Loucy (cell line): ENCODE results near the gene KCTD13.

Source experiments
- H2AFZ ChIP-seq: fragments of 200-600 bp; sonication (generic); 2 replicates; pipeline ENCODE4 v1.6.0; 2016; ENCODE audit warnings: antibody characterized with exemption, mild to moderate bottlenecking, low read length, moderate library complexity
- H3F3A ChIP-seq: fragments of 200-600 bp; 2 replicates; pipeline ENCODE4 v1.6.0; 2016; ENCODE audit warnings: antibody characterized with exemption, low read depth, mild to moderate bottlenecking
- H3K27me3 ChIP-seq: fragments of 200-600 bp; sonication (generic); 2 replicates; pipeline ENCODE4 v1.6.1; 2014; ENCODE audit warnings: low read length, mild to moderate bottlenecking; ENCODE audit not compliant: insufficient read depth, poor library complexity, severe bottlenecking
- H3K36me3 ChIP-seq: fragments of 200-600 bp; sonication (generic); 2 replicates; pipeline ENCODE4 v1.6.1; 2016; ENCODE audit warnings: low read length; ENCODE audit not compliant: insufficient read depth
- H3K4me1 ChIP-seq: fragments of 200-600 bp; sonication (generic); 2 replicates; pipeline ENCODE4 v1.5.1; 2014; ENCODE audit warnings: low read length, mild to moderate bottlenecking; ENCODE audit not compliant: insufficient read depth, poor library complexity, severe bottlenecking
- H3K4me2 ChIP-seq: fragments of 200-600 bp; sonication (generic); 2 replicates; pipeline ENCODE4 v1.6.0; 2014; ENCODE audit warnings: antibody characterized with exemption, low read length, low read depth, mild to moderate bottlenecking; ENCODE audit not compliant: poor library complexity, severe bottlenecking
- H3K4me3 ChIP-seq: fragments of 200-600 bp; sonication (generic); 2 replicates; pipeline ENCODE4 v1.5.1; 2014; ENCODE audit warnings: low read length, mild to moderate bottlenecking, mixed read lengths; ENCODE audit not compliant: poor library complexity, severe bottlenecking
- H3K79me2 ChIP-seq: fragments of 200-600 bp; sonication (generic); 2 replicates; pipeline ENCODE4 v1.6.1; 2014; ENCODE audit warnings: low read length; ENCODE audit not compliant: insufficient read depth
- H3K9ac ChIP-seq: fragments of 200-600 bp; sonication (generic); 2 replicates; pipeline ENCODE4 v1.6.0; 2014; ENCODE audit warnings: mild to moderate bottlenecking, low read depth, low read length, moderate library complexity; ENCODE audit not compliant: poor library complexity, severe bottlenecking
- H3K9me2 ChIP-seq: fragments of 200-600 bp; sonication (generic); replicated peaks from 2 replicates; pipeline ENCODE4 v1.6.1; 2016; ENCODE audit warnings: low read depth, low read length, mixed read lengths
- H3K9me3 ChIP-seq: fragments of 200-600 bp; sonication (generic); 2 replicates; pipeline ENCODE4 v1.6.1; 2014; ENCODE audit warnings: mild to moderate bottlenecking, antibody characterized with exemption, low read length, low read depth; ENCODE audit not compliant: insufficient read depth
- H4K20me1 ChIP-seq: fragments of 200-600 bp; sonication (generic); 2 replicates; pipeline ENCODE4 v1.6.0; 2014; ENCODE audit warnings: antibody characterized with exemption, low read length, mild to moderate bottlenecking; ENCODE audit not compliant: insufficient read depth, poor library complexity, severe bottlenecking
- EZH2phosphoT487 ChIP-seq: fragments of 200-600 bp; IDR thresholded peaks from 2 replicates; pipeline ENCODE4 v1.6.1; 2018; ENCODE audit warnings: antibody characterized with exemption, mild to moderate bottlenecking, moderate library complexity, borderline replicate concordance
- TF ChIP-seq, protein P1 (sequence below): fragments of 200-600 bp; sonication (generic); conservative IDR thresholded peaks from 2 replicates; pipeline ENCODE4 v1.5.1; 2014; ENCODE audit warnings: mild to moderate bottlenecking, antibody characterized with exemption, low read length

The KCTD13 gene

DNA sequence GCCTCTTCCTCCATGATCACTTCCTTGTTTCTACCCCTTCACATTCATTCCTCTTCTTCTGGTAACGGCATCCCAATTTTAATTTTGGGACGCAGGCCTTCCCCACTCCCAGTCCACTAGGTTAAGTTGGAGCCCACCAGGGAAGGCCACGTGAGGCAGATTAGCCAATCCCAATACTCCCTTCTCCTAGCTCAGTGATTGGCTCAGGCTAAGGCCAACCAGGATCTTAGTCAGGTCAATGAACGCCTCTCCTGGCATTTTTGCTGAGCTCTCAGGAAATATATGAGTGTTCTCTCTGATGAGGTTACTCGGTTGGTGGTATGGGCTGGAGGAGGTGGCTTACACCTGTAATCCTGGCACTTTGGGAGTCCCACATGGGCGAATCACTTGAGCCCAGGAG lies 42.0 kb downstream of the KCTD13 start:
- H3K9me3 ChIP-seq, result no peaks in the 10 kb centered on the region
- no peaks in the 10 kb centered on the region for H3F3A ChIP-seq
- no peak overlapping the region for H3K4me3 ChIP-seq
- no peak overlapping the region for H2AFZ ChIP-seq
- H3K4me1 ChIP-seq, result no peaks in the 10 kb centered on the region
- no peaks in the 10 kb centered on the region for H3K27me3 ChIP-seq
- TF ChIP-seq, protein P1, sequence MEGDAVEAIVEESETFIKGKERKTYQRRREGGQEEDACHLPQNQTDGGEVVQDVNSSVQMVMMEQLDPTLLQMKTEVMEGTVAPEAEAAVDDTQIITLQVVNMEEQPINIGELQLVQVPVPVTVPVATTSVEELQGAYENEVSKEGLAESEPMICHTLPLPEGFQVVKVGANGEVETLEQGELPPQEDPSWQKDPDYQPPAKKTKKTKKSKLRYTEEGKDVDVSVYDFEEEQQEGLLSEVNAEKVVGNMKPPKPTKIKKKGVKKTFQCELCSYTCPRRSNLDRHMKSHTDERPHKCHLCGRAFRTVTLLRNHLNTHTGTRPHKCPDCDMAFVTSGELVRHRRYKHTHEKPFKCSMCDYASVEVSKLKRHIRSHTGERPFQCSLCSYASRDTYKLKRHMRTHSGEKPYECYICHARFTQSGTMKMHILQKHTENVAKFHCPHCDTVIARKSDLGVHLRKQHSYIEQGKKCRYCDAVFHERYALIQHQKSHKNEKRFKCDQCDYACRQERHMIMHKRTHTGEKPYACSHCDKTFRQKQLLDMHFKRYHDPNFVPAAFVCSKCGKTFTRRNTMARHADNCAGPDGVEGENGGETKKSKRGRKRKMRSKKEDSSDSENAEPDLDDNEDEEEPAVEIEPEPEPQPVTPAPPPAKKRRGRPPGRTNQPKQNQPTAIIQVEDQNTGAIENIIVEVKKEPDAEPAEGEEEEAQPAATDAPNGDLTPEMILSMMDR, result no peak
- no peak for TF ChIP-seq EZH2phosphoT487
- H4K20me1 ChIP-seq, result no peaks in the 10 kb centered on the region
- no peaks in the 10 kb centered on the region for H3K36me3 ChIP-seq
- no peaks in the 10 kb centered on the region for H3K9me2 ChIP-seq
- no peak overlapping the region for H3K4me2 ChIP-seq
- no peaks in the 10 kb centered on the region for H3K79me2 ChIP-seq
- H3K9ac ChIP-seq, result no peak overlapping the region

DNA sequence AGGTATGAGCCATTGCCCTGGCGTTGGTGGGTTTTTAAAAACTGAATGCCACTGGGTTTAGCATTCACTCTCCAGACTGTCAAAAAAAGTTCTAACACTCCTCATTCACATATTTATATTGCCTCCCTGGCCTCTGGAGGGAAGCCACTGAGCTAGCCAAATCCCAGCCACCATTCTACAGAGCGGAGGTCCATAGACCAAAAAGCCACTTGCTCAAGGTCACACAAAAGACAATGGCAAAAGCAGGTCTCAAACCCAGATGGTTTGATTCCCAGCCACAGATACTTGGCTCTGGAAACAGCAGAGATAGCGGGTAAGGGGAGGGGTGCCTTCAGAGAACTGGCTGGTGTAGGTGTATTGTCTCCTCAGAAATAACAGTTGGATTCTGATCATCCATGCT lies 45.0 kb downstream of the KCTD13 start:
- Histone ChIP-seq H2AFZ (no peak overlapping the region), H3K9me3 (no peaks in the 10 kb centered on the region), H3K4me2 (no peak overlapping the region), H4K20me1 (no peaks in the 10 kb centered on the region), H3F3A (no peaks in the 10 kb centered on the region), H3K9ac (no peak overlapping the region), H3K36me3 (no peaks in the 10 kb centered on the region), H3K4me1 (no peaks in the 10 kb centered on the region), H3K9me2 (no peaks in the 10 kb centered on the region), H3K4me3 (no peak overlapping the region), H3K27me3 (no peaks in the 10 kb centered on the region), H3K79me2 (no peaks in the 10 kb centered on the region)
- no peak for TF ChIP-seq EZH2phosphoT487
- TF ChIP-seq, protein P1, result no peak

DNA sequence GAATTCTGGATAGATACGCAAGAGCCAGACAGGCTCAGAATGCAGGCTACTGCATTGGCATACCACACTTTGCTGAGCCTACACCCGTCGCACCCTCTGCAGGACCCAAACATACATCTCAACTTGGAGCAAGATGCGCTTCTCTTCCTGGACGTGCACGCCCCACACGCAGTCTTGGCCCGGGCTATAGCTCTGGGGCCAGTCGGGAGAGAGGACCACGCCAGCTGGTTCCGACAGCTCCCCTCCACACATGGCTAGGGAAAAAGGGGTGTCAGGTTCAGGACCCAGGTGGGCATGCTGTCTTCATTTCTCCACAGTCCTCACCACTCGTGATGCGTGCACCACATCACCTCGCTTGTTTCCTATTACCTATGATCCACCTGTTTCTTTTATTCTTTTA lies 47.9 kb downstream of the KCTD13 start:
- H2AFZ ChIP-seq, result no peak overlapping the region
- no peak overlapping the region for H3K9ac ChIP-seq
- H4K20me1 ChIP-seq, result no peaks in the 10 kb centered on the region
- no peak overlapping the region for H3K4me3 ChIP-seq
- TF ChIP-seq EZH2phosphoT487, result no peak
- TF ChIP-seq, protein P1, result no peak
- H3K79me2 ChIP-seq, result no peaks in the 10 kb centered on the region
- no peaks in the 10 kb centered on the region for H3F3A ChIP-seq
- H3K9me2 ChIP-seq, result no peaks in the 10 kb centered on the region
- no peaks in the 10 kb centered on the region for H3K27me3 ChIP-seq
- H3K36me3 ChIP-seq, result no peaks in the 10 kb centered on the region
- H3K4me1 ChIP-seq, result no peaks in the 10 kb centered on the region
- H3K9me3 ChIP-seq, result no peaks in the 10 kb centered on the region
- no peak overlapping the region for H3K4me2 ChIP-seq
